Measurements from ENCODE around the gene AUTS2. TPM values are rescaled to one million over a fixed set of nuclear protein-coding genes. Genes with fewer than 3 reads are reported as not detected.

The AUTS2 gene
- total RNA-seq, 1 experiment from 2014 or later, result 256 TPM

- Histone ChIP-seq H3K18ac (ENCODE audit: insufficient read length, low read depth, low read length) (no peak overlapping the region), H3K79me2 (ENCODE audit: insufficient read depth, low read length) (peaks cover 18% of the 10 kb centered on the region; the same call in 1 of the 2 replicates), H3K56ac (ENCODE audit: insufficient read length, low read depth, low read length) (no peak overlapping the region), H2BK120ac (ENCODE audit: low read depth, low read length, poor library complexity, severe bottlenecking) (no peak overlapping the region), H3K27ac (ENCODE audit: insufficient read length, low read depth, low read length) (no peak overlapping the region), H3T11ph (ENCODE audit: low read length) (no peak overlapping the region), H2BK5ac (ENCODE audit: insufficient read length, low read length) (no peak overlapping the region), H4K20me1 (ENCODE audit: control insufficient read depth, insufficient read depth, insufficient read length) (no peaks in the 10 kb centered on the region), H2BK15ac (ENCODE audit: low read depth, low read length) (no peak overlapping the region), H3K23me2 (ENCODE audit: insufficient read length, low read depth, low read length, poor library complexity, severe bottlenecking) (peaks cover 2% of the 10 kb centered on the region), H3K23ac (ENCODE audit: insufficient read length, low read depth, low read length) (no peak overlapping the region), H4K8ac (replicated peaks; ENCODE audit: insufficient read length, low read depth, low read length) (no peak overlapping the region), H2BK20ac (ENCODE audit: low read depth, low read length, poor library complexity, severe bottlenecking) (no peak overlapping the region), H3K4me2 (ENCODE audit: insufficient read depth, insufficient read length, low read length) (no peak overlapping the region), H3K9me3 (ENCODE audit: control insufficient read depth, low read depth, low read length) (no peaks in the 10 kb centered on the region), H3K79me1 (ENCODE audit: insufficient read depth, low read depth, low read length, poor library complexity, severe bottlenecking) (peaks cover 13% of the 10 kb centered on the region), H2AFZ (ENCODE audit: low read length) (no peak overlapping the region), H3K14ac (ENCODE audit: insufficient read depth, low read length) (no peak overlapping the region), H3K4ac (ENCODE audit: low read depth, low read length) (no peak overlapping the region), H2AK5ac (ENCODE audit: insufficient read length, low read length) (no peak overlapping the region), H4K5ac (ENCODE audit: insufficient read length, low read depth, low read length) (no peak overlapping the region), H2BK12ac (ENCODE audit: insufficient read length, low read depth, low read length) (no peak overlapping the region), H3K4me1 (ENCODE audit: insufficient read depth, low read length) (peaks cover 21% of the 10 kb centered on the region), H3K9ac (ENCODE audit: extremely low read depth, insufficient read length, low read length) (no peak overlapping the region), H4K91ac (ENCODE audit: insufficient read length, low read depth, low read length) (no peak overlapping the region), H3K27me3 (ENCODE audit: insufficient read depth, low read length) (no peaks in the 10 kb centered on the region)
- Mint-ChIP-seq H3K4me1 (peaks cover 74 to 93% of the 10 kb centered on the region in 2 experiments), H3K27ac (peak overlapping the region in 1 of 3 experiments; percentile 27; a peak in 1 of 7 replicates), H3K36me3 (ENCODE audit: insufficient read depth in 1 of 3, low read depth in 3 of 3) (peaks cover 16 to 47% (median 45%) of the 10 kb centered on the region in 3 experiments), H3K4me3 (no peak overlapping the region), H3K9me3 (peaks cover 4 to 6% of the 10 kb centered on the region in 2 experiments; a peak in 1 of 5 replicates), H3K27me3 (ENCODE audit: low read depth) (no peaks in the 10 kb centered on the region)
- DNase-seq, result no peak
- no CpG with 5 or more reads among the region's 7 CpGs for WGBS (ENCODE audit: extremely low coverage, insufficient read length, low lambda C conversion rate)
- no peak for TF ChIP-seq CTCF (conservative IDR thresholded peaks at IDR 0.05)
These were observed 1132.3 kb downstream of the AUTS2 start for GRCh38 chr7:70730451-70731110.

All from H9 (cell line).